Suprapubic skin (tissue), 4 donors: Measurements from ENCODE around the gene OMG.

ENCODE experiments used
- CTCF ChIP-seq, 2 donors: fragments of 200-600 bp in 1 of 2; fragments of 450-650 bp in 1 of 2; sonication (generic) in 1 of 2; IDR thresholded peaks; one replicate each; pipeline ENCODE4 v1.5.1; 2016 to 2019; ENCODE audit warnings: antibody characterized with exemption in 2 of 2, mild to moderate bottlenecking in 1 of 2, moderate library complexity in 1 of 2
- POLR2A ChIP-seq, 2 donors: fragments of 450-650 bp; IDR thresholded peaks; one replicate each; pipeline ENCODE4 v1.6.1; 2017; ENCODE audit warnings: antibody characterized with exemption in 2 of 2, mild to moderate bottlenecking in 2 of 2, moderate library complexity in 2 of 2
- POLR2AphosphoS5 ChIP-seq, 3 donors: sonication (generic); formaldehyde crosslinking; IDR thresholded peaks; one replicate each; pipeline ENCODE4 v1.6.1; 2017; ENCODE audit warnings: antibody characterized with exemption in 3 of 3

GRCh38 chr17:31252741-31253140 lies 44.3 kb downstream of the OMG start:
- TF ChIP-seq CTCF (IDR thresholded peaks at IDR 0.05): no peak
- no peak for TF ChIP-seq POLR2A (IDR thresholded peaks at IDR 0.05)
- no peak for TF ChIP-seq POLR2AphosphoS5 (IDR thresholded peaks at IDR 0.05)
